ENCODE results near the gene CASK.

Gene CASK

DNA sequence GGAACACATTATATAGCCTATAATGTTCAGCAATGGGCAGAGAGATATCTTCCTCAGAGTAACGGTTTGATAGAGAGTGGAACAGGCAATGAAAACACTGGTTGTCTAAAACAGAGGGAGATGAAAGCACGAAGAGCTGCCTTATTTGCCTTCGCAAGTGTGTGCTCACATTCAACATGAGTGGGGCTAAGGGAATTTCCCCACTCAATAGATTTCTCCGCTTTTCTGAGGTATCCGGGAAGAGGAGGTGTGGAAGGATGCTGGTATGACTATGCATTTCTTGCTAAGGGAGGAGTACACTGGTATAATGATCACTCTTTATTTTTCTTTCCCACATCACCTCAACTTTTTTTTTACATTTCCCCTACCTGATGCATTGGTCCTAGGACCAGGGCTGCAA is 207.1 kb downstream of the CASK start:
- DNase-seq (ENCODE audit: low read depth in 1 of 2, low spot score in 1 of 2), result no peak
- Histone ChIP-seq H3K27me3 (ENCODE audit: insufficient read depth, poor library complexity, severe bottlenecking) (no peaks in the 10 kb centered on the region), H3K4me3 (replicated peaks; ENCODE audit: insufficient read depth, low read length) (no peak overlapping the region), H3K27ac (replicated peaks) (no peak overlapping the region)
- TF ChIP-seq, protein P1, sequence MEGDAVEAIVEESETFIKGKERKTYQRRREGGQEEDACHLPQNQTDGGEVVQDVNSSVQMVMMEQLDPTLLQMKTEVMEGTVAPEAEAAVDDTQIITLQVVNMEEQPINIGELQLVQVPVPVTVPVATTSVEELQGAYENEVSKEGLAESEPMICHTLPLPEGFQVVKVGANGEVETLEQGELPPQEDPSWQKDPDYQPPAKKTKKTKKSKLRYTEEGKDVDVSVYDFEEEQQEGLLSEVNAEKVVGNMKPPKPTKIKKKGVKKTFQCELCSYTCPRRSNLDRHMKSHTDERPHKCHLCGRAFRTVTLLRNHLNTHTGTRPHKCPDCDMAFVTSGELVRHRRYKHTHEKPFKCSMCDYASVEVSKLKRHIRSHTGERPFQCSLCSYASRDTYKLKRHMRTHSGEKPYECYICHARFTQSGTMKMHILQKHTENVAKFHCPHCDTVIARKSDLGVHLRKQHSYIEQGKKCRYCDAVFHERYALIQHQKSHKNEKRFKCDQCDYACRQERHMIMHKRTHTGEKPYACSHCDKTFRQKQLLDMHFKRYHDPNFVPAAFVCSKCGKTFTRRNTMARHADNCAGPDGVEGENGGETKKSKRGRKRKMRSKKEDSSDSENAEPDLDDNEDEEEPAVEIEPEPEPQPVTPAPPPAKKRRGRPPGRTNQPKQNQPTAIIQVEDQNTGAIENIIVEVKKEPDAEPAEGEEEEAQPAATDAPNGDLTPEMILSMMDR (IDR thresholded peaks at IDR 0.05; ENCODE audit: insufficient read depth, low read length), result no peak
- TF ChIP-seq SPI1 (IDR thresholded peaks at IDR 0.05; ENCODE audit: borderline replicate concordance, low read depth), result no peak
- no peak for TF ChIP-seq POLR2AphosphoS5 (IDR thresholded peaks at IDR 0.05; ENCODE audit: low read depth)
- TF ChIP-seq GABPA (IDR thresholded peaks at IDR 0.05; ENCODE audit: low read depth), result no peak
- TF ChIP-seq, protein P2, sequence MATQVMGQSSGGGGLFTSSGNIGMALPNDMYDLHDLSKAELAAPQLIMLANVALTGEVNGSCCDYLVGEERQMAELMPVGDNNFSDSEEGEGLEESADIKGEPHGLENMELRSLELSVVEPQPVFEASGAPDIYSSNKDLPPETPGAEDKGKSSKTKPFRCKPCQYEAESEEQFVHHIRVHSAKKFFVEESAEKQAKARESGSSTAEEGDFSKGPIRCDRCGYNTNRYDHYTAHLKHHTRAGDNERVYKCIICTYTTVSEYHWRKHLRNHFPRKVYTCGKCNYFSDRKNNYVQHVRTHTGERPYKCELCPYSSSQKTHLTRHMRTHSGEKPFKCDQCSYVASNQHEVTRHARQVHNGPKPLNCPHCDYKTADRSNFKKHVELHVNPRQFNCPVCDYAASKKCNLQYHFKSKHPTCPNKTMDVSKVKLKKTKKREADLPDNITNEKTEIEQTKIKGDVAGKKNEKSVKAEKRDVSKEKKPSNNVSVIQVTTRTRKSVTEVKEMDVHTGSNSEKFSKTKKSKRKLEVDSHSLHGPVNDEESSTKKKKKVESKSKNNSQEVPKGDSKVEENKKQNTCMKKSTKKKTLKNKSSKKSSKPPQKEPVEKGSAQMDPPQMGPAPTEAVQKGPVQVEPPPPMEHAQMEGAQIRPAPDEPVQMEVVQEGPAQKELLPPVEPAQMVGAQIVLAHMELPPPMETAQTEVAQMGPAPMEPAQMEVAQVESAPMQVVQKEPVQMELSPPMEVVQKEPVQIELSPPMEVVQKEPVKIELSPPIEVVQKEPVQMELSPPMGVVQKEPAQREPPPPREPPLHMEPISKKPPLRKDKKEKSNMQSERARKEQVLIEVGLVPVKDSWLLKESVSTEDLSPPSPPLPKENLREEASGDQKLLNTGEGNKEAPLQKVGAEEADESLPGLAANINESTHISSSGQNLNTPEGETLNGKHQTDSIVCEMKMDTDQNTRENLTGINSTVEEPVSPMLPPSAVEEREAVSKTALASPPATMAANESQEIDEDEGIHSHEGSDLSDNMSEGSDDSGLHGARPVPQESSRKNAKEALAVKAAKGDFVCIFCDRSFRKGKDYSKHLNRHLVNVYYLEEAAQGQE (IDR thresholded peaks at IDR 0.05; ENCODE audit: insufficient replicate concordance, low read depth), result no peak

DNA sequence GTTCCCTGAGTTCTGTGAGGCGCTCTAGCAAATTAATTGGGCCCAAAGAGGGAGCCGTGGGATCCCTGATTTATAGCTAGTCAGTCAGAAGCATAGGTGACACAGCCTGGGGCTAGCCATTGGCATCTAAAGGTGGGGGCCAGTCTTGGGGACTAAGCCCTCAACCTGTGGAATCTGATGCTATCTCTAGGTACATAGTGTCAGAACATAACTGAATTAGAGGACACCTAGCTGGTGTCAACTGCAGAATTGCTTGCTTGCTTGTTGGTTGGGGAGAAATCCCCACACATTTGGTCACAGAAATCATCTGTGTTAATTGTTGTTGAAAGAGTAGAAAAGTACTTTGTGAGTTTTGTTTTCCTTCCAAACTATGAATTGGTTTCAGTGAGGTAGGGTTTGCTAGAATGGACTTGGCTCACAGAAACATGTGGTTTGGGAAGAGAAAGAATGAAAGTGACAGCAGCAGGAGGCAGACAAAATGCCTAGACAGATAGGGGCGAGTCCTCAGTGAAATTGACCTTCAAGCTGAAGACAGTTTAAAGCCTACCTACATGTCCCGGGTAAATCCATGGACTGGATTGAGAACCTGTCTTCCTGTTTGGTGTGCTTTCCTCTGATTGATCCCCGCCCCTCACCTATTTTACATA is 212.2 kb downstream of the CASK start:
- no peak overlapping the region for H3K4me3 ChIP-seq (replicated peaks; ENCODE audit: insufficient read depth, low read length)
- no peak overlapping the region for H3K27ac ChIP-seq (replicated peaks)
- no peaks in the 10 kb centered on the region for H3K27me3 ChIP-seq (ENCODE audit: insufficient read depth, poor library complexity, severe bottlenecking)
- no peak for TF ChIP-seq SPI1 (IDR thresholded peaks at IDR 0.05; ENCODE audit: borderline replicate concordance, low read depth)
- TF ChIP-seq, protein P2 (IDR thresholded peaks at IDR 0.05; ENCODE audit: insufficient replicate concordance, low read depth), result no peak
- TF ChIP-seq, protein P1 (IDR thresholded peaks at IDR 0.05; ENCODE audit: insufficient read depth, low read length), result no peak
- TF ChIP-seq GABPA (IDR thresholded peaks at IDR 0.05; ENCODE audit: low read depth), result no peak
- no peak for TF ChIP-seq POLR2AphosphoS5 (IDR thresholded peaks at IDR 0.05; ENCODE audit: low read depth)
- no peak for DNase-seq (ENCODE audit: low read depth in 1 of 2, low spot score in 1 of 2)

DNA sequence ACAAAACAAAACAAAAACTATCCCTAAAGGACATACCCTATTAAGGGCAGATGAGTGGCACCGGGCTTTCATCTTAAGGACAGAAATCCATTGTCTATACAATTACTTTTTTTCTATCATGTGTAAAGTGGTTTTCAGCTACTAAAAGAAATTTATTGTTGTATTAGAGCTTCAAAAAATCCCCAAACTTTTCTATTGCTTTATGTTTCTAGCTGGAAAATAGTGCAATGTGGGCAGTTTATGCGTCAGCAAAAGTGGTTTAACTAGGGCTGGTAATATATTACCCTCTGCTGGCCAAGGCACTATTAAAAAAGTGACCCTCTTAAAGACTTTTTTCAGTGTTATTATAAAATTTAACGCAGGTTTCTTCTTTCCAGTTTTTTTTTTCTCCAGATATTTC is 214.9 kb downstream of the CASK start:
- DNase-seq (ENCODE audit: low read depth in 1 of 2, low spot score in 1 of 2), result no peak

More for the DNA sequence above, 214.9 kb downstream of the CASK start:
- Histone ChIP-seq H3K27ac (replicated peaks) (no peak overlapping the region), H3K4me3 (replicated peaks; ENCODE audit: insufficient read depth, low read length) (no peak overlapping the region), H3K27me3 (ENCODE audit: insufficient read depth, poor library complexity, severe bottlenecking) (no peaks in the 10 kb centered on the region)
- no peak for TF ChIP-seq GABPA (IDR thresholded peaks at IDR 0.05; ENCODE audit: low read depth)
- TF ChIP-seq, protein P1 (IDR thresholded peaks at IDR 0.05; ENCODE audit: insufficient read depth, low read length), result no peak
- no peak for TF ChIP-seq POLR2AphosphoS5 (IDR thresholded peaks at IDR 0.05; ENCODE audit: low read depth)
- TF ChIP-seq, protein P2 (IDR thresholded peaks at IDR 0.05; ENCODE audit: insufficient replicate concordance, low read depth), result no peak
- no peak for TF ChIP-seq SPI1 (IDR thresholded peaks at IDR 0.05; ENCODE audit: borderline replicate concordance, low read depth)
